Spleen (tissue), 11 donors: ENCODE data around the gene AASDH. TPM values are rescaled to one million over a fixed set of nuclear protein-coding genes. Genes with fewer than 3 reads are reported as not detected.

ENCODE experiments used
- DNase-seq: peaks from one replicate; pipeline ENCODE4 v3.0.0-alpha.2; 2020
- H3K27ac ChIP-seq, 8 donors: fragments of 200-600 bp; sonication (generic) in 7 of 8; 1 replicate in 4 of 8; 2 replicates in 4 of 8; pipeline versions ENCODE4 v1.5.0 to v1.8.0; 2016 to 2021; ENCODE audit warnings: inconsistent platforms in 4 of 8, mild to moderate bottlenecking in 4 of 8, moderate library complexity in 1 of 8
- H3K27me3 ChIP-seq, 7 donors: fragments of 200-600 bp; sonication (generic) in 6 of 7; replicated peaks in 1 of 7; 1 replicate in 4 of 7; 2 replicates in 3 of 7; pipeline versions ENCODE4 v1.5.0 to v1.8.0; 2016 to 2021; ENCODE audit warnings: inconsistent platforms in 3 of 7, mild to moderate bottlenecking in 1 of 7
- H3K36me3 ChIP-seq, 6 donors: fragments of 200-600 bp; sonication (generic) in 5 of 6; 1 replicate in 4 of 6; 2 replicates in 2 of 6; pipeline versions ENCODE4 v1.5.0 to v1.8.0; 2016 to 2021; ENCODE audit warnings: inconsistent platforms in 2 of 6
- H3K4me1 ChIP-seq, 6 donors: fragments of 200-600 bp; sonication (generic) in 5 of 6; 1 replicate in 3 of 6; 2 replicates in 3 of 6; pipeline versions ENCODE4 v1.5.0 to v1.8.0; 2016 to 2021; ENCODE audit warnings: inconsistent platforms in 3 of 6
- H3K4me3 ChIP-seq, 8 donors: fragments of 200-600 bp; sonication (generic) in 7 of 8; 1 replicate in 4 of 8; 2 replicates in 4 of 8; pipeline versions ENCODE4 v1.5.0 to v1.8.0; 2016 to 2021; ENCODE audit warnings: inconsistent platforms in 4 of 8, mild to moderate bottlenecking in 4 of 8, moderate library complexity in 2 of 8
- H3K9me3 ChIP-seq, 8 donors: fragments of 200-600 bp; sonication (generic) in 7 of 8; 1 replicate in 4 of 8; 2 replicates in 4 of 8; pipeline versions ENCODE4 v1.5.0 to v1.8.0; 2016 to 2021; ENCODE audit warnings: inconsistent platforms in 4 of 8
- CTCF ChIP-seq, 11 experiments: fragments of 200-600 bp in 7 of 11; fragments of 450-650 bp in 4 of 11; sonication (generic) in 4 of 11; IDR thresholded peaks in 8 of 11; conservative IDR thresholded peaks in 3 of 11; 1 replicate in 7 of 11; 2 replicates in 4 of 11; pipeline versions ENCODE4 v1.4.0 to v1.8.0; 2016 to 2021; ENCODE audit warnings: antibody characterized with exemption in 11 of 11, inconsistent platforms in 4 of 11, mild to moderate bottlenecking in 1 of 11
- POLR2A ChIP-seq, 3 donors: fragments of 450-650 bp; IDR thresholded peaks; one replicate each; pipeline ENCODE4 v1.5.1; 2017; ENCODE audit warnings: antibody characterized with exemption in 3 of 3, mild to moderate bottlenecking in 1 of 3
- POLR2AphosphoS5 ChIP-seq, 3 donors: sonication (generic); formaldehyde crosslinking; IDR thresholded peaks; one replicate each; pipeline ENCODE4 v1.5.1; 2017; ENCODE audit warnings: antibody characterized with exemption in 3 of 3
- WGBS, 5 donors: extraction: QIAGEN DNeasy Blood & Tissue Kit in 3 of 5; methylation state at CpG; one replicate each; pipeline versions ENCODE4 v1.1.5 to v1.1.7; 2013 to 2018; 5-methylcytosine and 5-hydroxymethylcytosine counted together
- intact Hi-C: fragments of 100-400 bp; cut with DNase I; formaldehyde crosslinking; loops from one replicate; pipeline ENCODE4 v1.15.0; 2023; ENCODE audit warnings: low total_unique reads
- polyA plus RNA-seq, 3 donors: library from polyadenylated mRNA; stranded (reverse); fragments of 200-250 nt; gene quantifications; one replicate each; pipeline ENCODE4 v1.2.1, GENCODE V29; 2013
- total RNA-seq, 7 donors: library from RNA; depleted of rRNA in 3 of 7; stranded (reverse); fragments of >200 nt in 3 of 7; fragmentation: NEBNext Ultra II Directional in 4 of 7; extraction: Animal tissue kit (Norgen Biotek cat#: 25700) in 4 of 7; gene quantifications; one replicate each; pipeline versions ENCODE4 v1.1.0 to v1.2.1, GENCODE V29; 2016 to 2021
- donor health status: healthy with polysubstance abuse.
- donor health status: DM: no; HTN: no; CAD: no; lungs with moderate emphysema.
- donor health status: DM: no; HTN: no; CAD: no.
- donor health status: Bipolar disorder and iron deficiency.
- donor health status: healthy.
- donor health status: DM: no; HTN: no; CAD: no.
- donor health status: DM: yes; HTN: yes; CAD: no.

AASDH gene
- total and polyA plus RNA-seq, 10 donors, result 2.8 to 15.6 (median 10.5) TPM

- H3K27me3 ChIP-seq, result no peaks in the 10 kb centered on the region
- H3K9me3 ChIP-seq, result no peaks in the 10 kb centered on the region
- H3K27ac ChIP-seq, result no peak overlapping the region
- H3K4me3 ChIP-seq, result no peak overlapping the region
- H3K4me1 ChIP-seq, result peaks cover 0 to 3% (median 0%) of the 10 kb centered on the region in 6 donors
- no peaks in the 10 kb centered on the region for H3K36me3 ChIP-seq
- intact Hi-C loops, result no loop called here
- TF ChIP-seq CTCF (IDR thresholded peaks at IDR 0.05 in 8 of 11, conservative IDR thresholded peaks at IDR 0.05 in 3 of 11) (no peak), POLR2AphosphoS5 (IDR thresholded peaks at IDR 0.05) (no peak), POLR2A (IDR thresholded peaks at IDR 0.05) (no peak)
- DNase-seq, result no peak
- WGBS, 5 donors, result 57 to 74% (median 62%) methylated on average over 3 of the region's 3 CpGs
These were observed 29.1 kb upstream of the AASDH start for GRCh38 chr4:56416349-56416748.

GRCh38 chr4:56414135-56414670 is 26.9 kb upstream of the AASDH start:
- WGBS, 5 donors, result 80 to 91% (median 85%) methylated on average over 4 of the region's 4 CpGs
- Histone ChIP-seq H3K27ac (peak overlapping the region in 6 of 8 donors; percentile 2 to 52 (median 32)), H3K4me1 (peaks cover 0 to 20% (median 4%) of the 10 kb centered on the region in 6 donors), H3K4me3 (peak overlapping the region in 1 of 8 donors; percentile 5), H3K27me3 (no peaks in the 10 kb centered on the region), H3K9me3 (no peaks in the 10 kb centered on the region), H3K36me3 (no peaks in the 10 kb centered on the region)
- DNase-seq, result no peak
- intact Hi-C loops, result no loop called here
- no peak for TF ChIP-seq POLR2A (IDR thresholded peaks at IDR 0.05)
- no peak for TF ChIP-seq POLR2AphosphoS5 (IDR thresholded peaks at IDR 0.05)
- no peak for TF ChIP-seq CTCF (IDR thresholded peaks at IDR 0.05 in 8 of 11, conservative IDR thresholded peaks at IDR 0.05 in 3 of 11)

- no peak for DNase-seq
- TF ChIP-seq CTCF (IDR thresholded peaks at IDR 0.05 in 8 of 11, conservative IDR thresholded peaks at IDR 0.05 in 3 of 11) (no peak), POLR2AphosphoS5 (IDR thresholded peaks at IDR 0.05) (peak in 1 of 3 donors; percentile 66), POLR2A (IDR thresholded peaks at IDR 0.05) (no peak)
- Histone ChIP-seq H3K36me3 (peaks cover 0 to 20% (median 8%) of the 10 kb centered on the region in 6 donors), H3K4me1 (peaks cover 0 to 20% (median 4%) of the 10 kb centered on the region in 6 donors), H3K27me3 (no peaks in the 10 kb centered on the region), H3K27ac (peak overlapping the region in 5 of 8 donors; percentile 9 to 43 (median 23)), H3K9me3 (no peaks in the 10 kb centered on the region), H3K4me3 (peak overlapping the region in 4 of 8 donors; percentile 16 to 48 (median 24))
- intact Hi-C loops, result no loop called here
- WGBS, 5 donors, result 47 to 55% (median 53%) methylated on average over 4 of the region's 4 CpGs
These were observed 23.2 kb upstream of the AASDH start for GRCh38 chr4:56410247-56411062.

GRCh38 chr4:56409511-56410090 is 22.3 kb upstream of the AASDH start:
- H3K4me1 ChIP-seq, result peaks cover 0 to 20% (median 4%) of the 10 kb centered on the region in 6 donors
- 51 to 85% (median 62%) methylated on average over 1 of the region's 1 CpG for WGBS, 5 donors
- peak overlapping the region in 5 of 8 donors; percentile 9 to 43 (median 13) for H3K27ac ChIP-seq
- TF ChIP-seq POLR2A (IDR thresholded peaks at IDR 0.05), result no peak
- TF ChIP-seq POLR2AphosphoS5 (IDR thresholded peaks at IDR 0.05), result no peak
- TF ChIP-seq CTCF (IDR thresholded peaks at IDR 0.05 in 8 of 11, conservative IDR thresholded peaks at IDR 0.05 in 3 of 11), result no peak
- no peaks in the 10 kb centered on the region for H3K27me3 ChIP-seq
- no peak for DNase-seq
- intact Hi-C loops, result no loop called here
- no peak overlapping the region for H3K4me3 ChIP-seq
- peaks cover 0 to 29% (median 13%) of the 10 kb centered on the region in 6 donors for H3K36me3 ChIP-seq
- H3K9me3 ChIP-seq, result no peaks in the 10 kb centered on the region
